Measurements from ENCODE around the gene SYNDIG1L. TPM values are rescaled to one million over a fixed set of nuclear protein-coding genes. Genes with fewer than 3 reads are reported as not detected.
"Not testable (repeated sequence)": the region's sequence is repeated elsewhere in the genome, so short reads cannot be mapped to it uniquely, and the experiment has no call there.

Gene SYNDIG1L
- polyA plus RNA-seq, 1 experiment: not detected

DNA sequence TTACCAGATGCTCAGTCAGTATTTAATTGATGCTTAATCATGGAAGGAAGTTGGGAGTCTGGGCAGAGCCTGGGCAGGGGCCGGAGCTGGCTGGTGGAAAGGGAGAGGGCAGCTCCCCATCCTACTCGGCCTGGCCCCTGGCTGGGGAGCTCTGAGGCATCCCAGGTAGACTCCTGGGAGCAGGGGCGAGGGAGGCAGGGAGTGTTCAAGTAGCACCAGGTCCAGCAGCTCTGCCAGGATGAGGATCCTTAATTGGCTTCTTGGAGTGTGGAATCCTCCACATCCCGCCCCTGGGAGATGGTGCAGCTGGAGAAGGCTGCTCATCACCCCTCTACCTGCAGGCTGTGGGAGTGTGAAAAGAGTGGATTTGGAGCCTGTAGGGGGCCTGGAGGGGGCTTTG lies 30.9 kb downstream of the SYNDIG1L start:
- no peaks in the 10 kb centered on the region for H3K9me3 ChIP-seq (ENCODE audit: control insufficient read depth, insufficient read depth, low read length)
- peaks cover 50% of the 10 kb centered on the region for H3K27me3 ChIP-seq (ENCODE audit: control insufficient read depth, insufficient read depth, low read length)
- H3K27ac ChIP-seq (ENCODE audit: low read depth, low read length): no peak overlapping the region
- TF ChIP-seq, protein P1, sequence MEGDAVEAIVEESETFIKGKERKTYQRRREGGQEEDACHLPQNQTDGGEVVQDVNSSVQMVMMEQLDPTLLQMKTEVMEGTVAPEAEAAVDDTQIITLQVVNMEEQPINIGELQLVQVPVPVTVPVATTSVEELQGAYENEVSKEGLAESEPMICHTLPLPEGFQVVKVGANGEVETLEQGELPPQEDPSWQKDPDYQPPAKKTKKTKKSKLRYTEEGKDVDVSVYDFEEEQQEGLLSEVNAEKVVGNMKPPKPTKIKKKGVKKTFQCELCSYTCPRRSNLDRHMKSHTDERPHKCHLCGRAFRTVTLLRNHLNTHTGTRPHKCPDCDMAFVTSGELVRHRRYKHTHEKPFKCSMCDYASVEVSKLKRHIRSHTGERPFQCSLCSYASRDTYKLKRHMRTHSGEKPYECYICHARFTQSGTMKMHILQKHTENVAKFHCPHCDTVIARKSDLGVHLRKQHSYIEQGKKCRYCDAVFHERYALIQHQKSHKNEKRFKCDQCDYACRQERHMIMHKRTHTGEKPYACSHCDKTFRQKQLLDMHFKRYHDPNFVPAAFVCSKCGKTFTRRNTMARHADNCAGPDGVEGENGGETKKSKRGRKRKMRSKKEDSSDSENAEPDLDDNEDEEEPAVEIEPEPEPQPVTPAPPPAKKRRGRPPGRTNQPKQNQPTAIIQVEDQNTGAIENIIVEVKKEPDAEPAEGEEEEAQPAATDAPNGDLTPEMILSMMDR (IDR thresholded peaks at IDR 0.05; ENCODE audit: low read depth, low read length): no peak
- DNase-seq (ENCODE audit: low read depth, low spot score): no peak
- CTCF ChIA-PET: no interaction called here
- POLR2A ChIA-PET: no interaction called here
- no peak overlapping the region for H3K4me3 ChIP-seq (ENCODE audit: low read depth, low read length)

DNA sequence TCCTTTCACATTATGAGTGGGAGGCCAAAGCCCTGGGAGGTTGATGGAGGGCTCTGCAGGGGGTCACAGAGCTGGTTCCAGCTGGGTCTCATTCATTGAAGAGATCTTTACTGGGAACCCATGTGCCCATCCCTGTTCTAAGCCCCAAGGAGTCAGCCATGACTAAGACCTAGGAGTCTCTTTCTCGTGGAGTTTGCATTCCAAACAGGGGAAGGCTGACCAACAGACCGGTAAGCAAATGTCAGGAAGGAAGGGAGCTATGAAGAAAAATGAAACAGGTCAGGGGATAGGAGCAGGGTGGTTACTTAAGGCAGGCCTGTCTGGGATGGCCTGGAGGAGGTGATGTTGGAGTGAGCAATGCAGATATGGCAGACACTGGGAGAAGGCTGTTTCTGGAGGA lies 31.5 kb downstream of the SYNDIG1L start:
- CTCF ChIA-PET: no interaction called here
- no peak overlapping the region for H3K4me3 ChIP-seq (ENCODE audit: low read depth, low read length)
- no peak for DNase-seq (ENCODE audit: low read depth, low spot score)
- H3K27me3 ChIP-seq (ENCODE audit: control insufficient read depth, insufficient read depth, low read length): peaks cover 49% of the 10 kb centered on the region
- H3K27ac ChIP-seq (ENCODE audit: low read depth, low read length): no peak overlapping the region
- POLR2A ChIA-PET: no interaction called here
- TF ChIP-seq, protein P1 (IDR thresholded peaks at IDR 0.05; ENCODE audit: low read depth, low read length): no peak
- H3K9me3 ChIP-seq (ENCODE audit: control insufficient read depth, insufficient read depth, low read length): no peaks in the 10 kb centered on the region

DNA sequence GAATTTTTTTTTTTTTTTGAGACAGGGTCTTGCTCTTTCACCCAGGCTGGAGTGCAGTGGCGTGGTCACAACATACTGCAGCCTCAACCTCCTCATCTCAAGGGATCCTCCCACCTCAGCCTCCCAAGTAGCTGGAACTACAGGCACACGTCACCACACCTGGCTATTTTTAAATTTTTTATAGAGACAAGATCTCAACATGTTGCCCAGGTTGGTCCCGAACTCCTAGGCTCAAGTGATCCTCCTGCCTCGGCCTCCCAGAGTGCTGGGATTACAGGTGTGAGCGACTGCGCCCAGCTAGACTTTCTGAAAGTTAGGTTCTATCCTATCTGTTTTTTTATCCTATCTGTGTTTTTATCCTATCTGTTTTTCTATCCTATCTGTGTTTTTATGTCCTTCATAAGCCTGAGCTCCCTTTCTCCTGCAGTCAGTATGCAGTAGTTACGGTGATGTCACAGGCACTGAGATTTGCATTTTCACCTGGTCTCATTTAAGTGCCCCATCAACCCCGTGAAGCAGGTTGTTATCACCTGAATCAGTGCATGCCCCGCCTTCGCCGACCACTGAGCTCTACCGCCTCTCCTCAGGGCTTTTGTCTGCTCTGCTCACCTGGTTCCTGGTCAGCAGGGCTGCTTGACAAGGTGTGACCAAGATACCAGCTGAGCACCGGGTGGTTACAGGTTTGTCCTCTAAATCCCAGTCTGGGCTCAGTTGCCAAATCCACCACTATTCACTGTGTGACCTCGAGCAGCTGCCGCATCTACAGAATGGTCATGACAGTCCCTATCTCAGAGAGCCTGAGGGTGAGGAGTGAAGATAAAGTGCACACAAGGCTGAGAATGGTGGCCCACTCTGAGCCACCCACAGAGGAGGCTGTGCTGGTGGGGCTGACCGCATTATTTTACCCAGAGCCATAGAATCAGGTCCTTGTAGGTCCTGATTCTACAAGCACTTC lies 33.1 kb downstream of the SYNDIG1L start:
- H3K27me3 ChIP-seq (ENCODE audit: control insufficient read depth, insufficient read depth, low read length): peaks cover 40% of the 10 kb centered on the region
- TF ChIP-seq, protein P1 (IDR thresholded peaks at IDR 0.05; ENCODE audit: low read depth, low read length): no peak
- no peak for DNase-seq (ENCODE audit: low read depth, low spot score)
- ChIA-PET POLR2A (no interaction called here), CTCF (no interaction called here)
- no peaks in the 10 kb centered on the region for H3K9me3 ChIP-seq (ENCODE audit: control insufficient read depth, insufficient read depth, low read length)
- H3K27ac ChIP-seq (ENCODE audit: low read depth, low read length): no peak overlapping the region
- no peak overlapping the region for H3K4me3 ChIP-seq (ENCODE audit: low read depth, low read length)

DNA sequence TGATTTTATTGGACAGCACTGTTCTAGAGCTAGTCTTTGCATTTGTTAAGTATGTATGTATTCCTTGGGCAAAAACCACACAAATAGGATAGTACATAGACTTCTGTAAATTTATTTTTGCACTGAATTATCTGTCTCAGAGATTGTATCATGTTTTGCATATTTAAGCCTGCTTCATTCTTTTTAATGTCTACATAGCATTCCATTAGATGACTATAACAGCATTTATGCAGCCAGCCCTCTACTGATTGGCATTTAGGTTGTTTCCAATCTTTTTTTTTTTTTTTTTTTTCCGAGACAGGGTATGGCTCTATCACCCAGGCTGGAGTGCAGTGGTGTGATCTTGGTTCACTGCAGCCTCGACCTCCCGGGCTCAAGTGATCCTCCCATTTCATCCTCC lies 34.5 kb downstream of the SYNDIG1L start:
- H3K4me3 ChIP-seq (ENCODE audit: low read depth, low read length): no peak overlapping the region
- DNase-seq (ENCODE audit: low read depth, low spot score): no peak
- TF ChIP-seq, protein P1 (IDR thresholded peaks at IDR 0.05; ENCODE audit: low read depth, low read length): no peak
- no peaks in the 10 kb centered on the region for H3K9me3 ChIP-seq (ENCODE audit: control insufficient read depth, insufficient read depth, low read length)
- ChIA-PET CTCF (no interaction called here), POLR2A (no interaction called here)
- H3K27me3 ChIP-seq (ENCODE audit: control insufficient read depth, insufficient read depth, low read length): peaks cover 45% of the 10 kb centered on the region
- H3K27ac ChIP-seq (ENCODE audit: low read depth, low read length): no peak overlapping the region

DNA sequence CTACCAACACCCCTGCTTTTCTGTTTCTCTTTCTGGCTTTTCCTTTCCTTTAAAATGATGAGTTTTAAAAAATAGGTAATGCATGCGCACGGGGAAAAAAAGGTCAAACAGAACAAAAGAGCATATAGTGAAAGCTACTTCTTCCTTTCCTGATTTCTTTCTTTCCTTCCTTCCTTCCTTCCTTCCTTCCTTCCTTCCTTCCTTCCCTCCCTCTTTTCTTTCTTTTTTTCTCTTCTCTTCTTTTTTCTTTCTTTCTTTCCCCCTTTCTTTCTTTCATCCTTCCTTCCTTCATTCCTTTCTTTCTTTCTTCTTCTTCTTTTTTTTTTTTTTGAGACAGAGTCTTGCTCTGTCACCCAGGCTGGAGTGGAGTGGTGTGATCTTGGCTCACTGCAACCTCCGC lies 35.5 kb downstream of the SYNDIG1L start:
- H3K27ac ChIP-seq (ENCODE audit: low read depth, low read length); POLR2A ChIA-PET; H3K4me3 ChIP-seq (ENCODE audit: low read depth, low read length); H3K9me3 ChIP-seq (ENCODE audit: control insufficient read depth, insufficient read depth, low read length); DNase-seq (ENCODE audit: low read depth, low spot score); CTCF ChIA-PET: not testable (repeated sequence)
- H3K27me3 ChIP-seq (ENCODE audit: control insufficient read depth, insufficient read depth, low read length): peaks cover 41% of the 10 kb centered on the region

Data from AG04450 (cell line).